SK-N-SH treated with all-trans-retinoic acid at 6 μM for 48 hours (cell line): Measurements from ENCODE around the gene ENSA.
"Not testable (repeated sequence)": the region's sequence is repeated elsewhere in the genome, so short reads cannot be mapped to it uniquely, and the experiment has no call there.

Experiments
- ATAC-seq: fragments of 200-7000 bp; cut with Tn5 transposase; 3 replicates; pipeline ENCODE4 v1.9.1; 2020; ENCODE audit warnings: mild to moderate bottlenecking, moderate library complexity
- CSRNP3 ChIP-seq: fragments of 250-450 bp; sonication (Bioruptor Pico); IDR thresholded peaks from 2 replicates; pipeline ENCODE4 v1.5.1; 2021; ENCODE audit warnings: mild to moderate bottlenecking, moderate library complexity
- POU6F1 ChIP-seq: fragments of 250-450 bp; sonication (Bioruptor Pico); IDR thresholded peaks from 2 replicates; pipeline ENCODE4 v1.8.0; 2021; ENCODE audit warnings: low read depth, mild to moderate bottlenecking, moderate library complexity, borderline replicate concordance
- PPARA ChIP-seq: fragments of 250-450 bp; sonication (Bioruptor Pico); IDR thresholded peaks from 2 replicates; pipeline ENCODE4 v1.5.0; 2020; ENCODE audit warnings: mild to moderate bottlenecking, borderline replicate concordance
- RARB ChIP-seq: fragments of 250-450 bp; sonication (Bioruptor Pico); IDR thresholded peaks from 2 replicates; pipeline ENCODE4 v1.8.0; 2021; ENCODE audit warnings: mild to moderate bottlenecking, moderate library complexity
- SNAI2 ChIP-seq: fragments of 250-450 bp; sonication (Bioruptor Pico); IDR thresholded peaks from 2 replicates; pipeline ENCODE4 v1.5.0; 2020; ENCODE audit warnings: mild to moderate bottlenecking, moderate library complexity
- TOX ChIP-seq: fragments of 250-450 bp; sonication (Bioruptor Pico); IDR thresholded peaks from 2 replicates; pipeline ENCODE4 v1.8.0; 2021; ENCODE audit warnings: mild to moderate bottlenecking, moderate library complexity, borderline replicate concordance
- ZC3H10 ChIP-seq: fragments of 250-450 bp; sonication (Bioruptor Pico); IDR thresholded peaks from 2 replicates; pipeline ENCODE4 v1.5.1; 2021; ENCODE audit warnings: mild to moderate bottlenecking, moderate library complexity
- ZFP3 ChIP-seq: fragments of 250-450 bp; sonication (Bioruptor Pico); IDR thresholded peaks from 2 replicates; pipeline ENCODE4 v1.5.0; 2020; ENCODE audit warnings: mild to moderate bottlenecking, moderate library complexity
- ZFP30 ChIP-seq: fragments of 450-650 bp; formaldehyde crosslinking; IDR thresholded peaks from 2 replicates; pipeline ENCODE4 v1.5.0; 2022; ENCODE audit warnings: mild to moderate bottlenecking, moderate library complexity
- ZNF8 ChIP-seq: fragments of 450-650 bp; formaldehyde crosslinking; IDR thresholded peaks from 2 replicates; pipeline ENCODE4 v1.5.0; 2020; ENCODE audit warnings: mild to moderate bottlenecking, moderate library complexity

Gene ENSA

GRCh38 chr1:150574260-150575071 is 54.9 kb downstream of the ENSA start (continued):
- TF ChIP-seq ZFP30 (CRISPR knock-in tag) (no peak), PPARA (CRISPR knock-in tag) (no peak), ZFP3 (CRISPR knock-in tag) (no peak), CSRNP3 (CRISPR knock-in tag) (no peak), TOX (CRISPR knock-in tag) (peak; percentile 43; the same call in 1 of the 2 replicates)

- ATAC-seq: not testable (repeated sequence)
Observed at GRCh38 chr1:150573648-150574071, 55.8 kb downstream of the ENSA start.

- no peak for ATAC-seq
- TF ChIP-seq ZC3H10 (CRISPR knock-in tag) (peak; percentile 51; the same call in 1 of the 2 replicates), ZNF8 (CRISPR knock-in tag) (0 out of 2 replicates have a peak, but pooled peaks have one; percentile 26), RARB (peak; percentile 84), ZFP30 (CRISPR knock-in tag) (no peak), CSRNP3 (CRISPR knock-in tag) (0 out of 2 replicates have a peak, but pooled peaks have one; percentile 21), SNAI2 (CRISPR knock-in tag) (no peak), POU6F1 (peak; percentile 52; the same call in 1 of the 2 replicates), TOX (CRISPR knock-in tag) (peak; percentile 85)
Observed at GRCh38 chr1:150572918-150573647, 56.3 kb downstream of the ENSA start.
